Measurements from ENCODE around the gene RFC3.

RFC3 gene

DNA sequence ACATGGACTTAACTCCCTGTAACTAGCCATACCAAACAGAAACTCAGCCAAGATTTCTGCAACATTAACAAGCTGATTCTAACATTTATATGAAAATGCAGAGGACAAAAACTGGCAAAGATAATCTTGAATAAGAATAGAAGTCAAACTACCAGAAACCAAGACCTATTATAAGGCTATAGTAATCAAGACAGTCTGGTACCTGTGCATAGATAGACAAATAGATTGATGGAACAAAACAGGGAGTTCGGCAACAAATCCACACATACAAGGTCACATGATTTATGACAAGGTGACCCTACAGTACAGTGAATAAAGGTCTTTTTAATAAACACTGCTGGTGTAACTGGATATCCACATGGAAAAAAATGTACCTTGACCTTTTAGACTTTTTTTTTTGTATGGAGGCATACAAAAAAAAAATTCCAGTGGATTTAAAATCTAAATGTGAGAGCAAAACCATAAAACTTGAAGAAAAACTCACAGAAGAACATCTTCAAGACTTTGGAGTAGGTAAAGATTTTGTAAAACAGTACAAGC lies 2.9 kb upstream of the RFC3 start:
- no peak for DNase-seq

DNA sequence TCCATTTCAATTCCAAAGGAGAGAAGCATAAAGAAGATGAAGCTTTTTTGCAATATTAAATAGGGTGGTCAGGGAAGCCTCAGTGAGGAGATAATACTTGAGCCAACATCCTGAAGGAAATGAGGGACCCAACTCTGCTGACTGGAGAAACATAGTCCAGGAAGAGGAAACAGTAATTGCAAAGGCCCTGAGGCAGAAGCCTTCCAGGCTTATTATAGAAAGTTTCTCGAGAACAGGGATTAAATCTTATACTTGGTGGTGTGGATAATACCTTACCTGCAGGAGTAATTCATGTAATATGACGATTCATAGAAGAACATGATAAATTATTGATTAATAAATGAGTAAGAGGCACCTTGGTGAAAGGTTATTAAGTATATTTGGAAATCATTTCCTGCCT lies 1.0 kb upstream of the RFC3 start:
- DNase-seq = no peak

DNA sequence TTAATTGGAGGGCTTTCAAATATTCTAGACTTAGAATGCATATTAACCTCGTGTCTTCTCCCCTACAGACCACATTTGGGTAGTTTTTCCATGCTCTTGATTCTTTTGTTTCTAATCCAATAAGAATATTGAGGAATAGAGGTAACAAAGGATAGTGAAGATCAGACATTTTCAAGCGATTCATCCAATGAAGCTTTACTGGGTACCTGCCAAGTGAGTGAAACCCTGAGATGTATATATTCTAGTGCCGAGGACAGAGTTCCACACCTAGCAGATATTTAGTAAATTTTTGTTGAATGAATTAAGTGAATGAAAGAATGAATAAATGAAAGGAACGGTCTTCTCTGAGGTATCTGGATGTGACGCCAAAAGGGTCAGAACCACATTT lies 442 bp upstream of the RFC3 start:
- no peak for DNase-seq

DNA sequence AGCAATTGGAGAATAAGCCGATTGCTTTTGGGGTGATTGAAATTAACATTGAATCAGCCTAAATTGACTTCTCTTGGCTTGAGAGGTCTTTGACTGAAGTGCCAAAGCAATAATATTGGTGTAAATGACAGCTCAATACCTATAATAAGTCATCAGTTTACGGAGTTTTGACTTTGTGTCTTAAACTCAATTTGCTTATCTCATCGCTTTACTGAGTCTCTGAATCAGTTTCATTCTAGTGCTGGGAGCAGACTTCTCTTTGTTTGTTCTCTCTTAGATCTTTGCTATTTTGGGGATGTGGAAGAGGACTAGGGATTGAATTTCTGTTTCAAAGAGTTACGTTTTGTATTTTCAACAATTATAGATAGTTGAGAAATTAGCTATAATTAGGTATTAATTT lies 7.1 kb downstream of the RFC3 start:
- no peak for DNase-seq

DNA sequence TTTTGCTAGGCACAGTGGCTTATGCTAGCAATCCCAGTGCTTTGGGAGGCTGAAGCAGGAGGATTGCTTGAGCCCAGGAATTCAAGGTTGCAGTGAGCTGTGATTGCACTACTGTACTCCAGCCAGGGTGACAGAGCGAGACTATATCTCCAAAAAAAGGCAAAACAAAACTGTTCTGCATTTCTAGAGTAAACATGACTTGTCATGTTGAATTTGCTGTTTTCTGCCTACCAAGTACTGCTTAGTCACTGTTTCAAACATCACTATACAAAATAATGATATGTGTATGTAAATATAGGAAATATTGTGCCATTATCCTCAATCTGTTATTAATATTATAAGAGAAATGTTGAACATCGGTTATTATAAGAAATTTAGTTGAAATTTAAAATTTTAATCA lies 9.2 kb downstream of the RFC3 start:
- no peak for DNase-seq

DNA sequence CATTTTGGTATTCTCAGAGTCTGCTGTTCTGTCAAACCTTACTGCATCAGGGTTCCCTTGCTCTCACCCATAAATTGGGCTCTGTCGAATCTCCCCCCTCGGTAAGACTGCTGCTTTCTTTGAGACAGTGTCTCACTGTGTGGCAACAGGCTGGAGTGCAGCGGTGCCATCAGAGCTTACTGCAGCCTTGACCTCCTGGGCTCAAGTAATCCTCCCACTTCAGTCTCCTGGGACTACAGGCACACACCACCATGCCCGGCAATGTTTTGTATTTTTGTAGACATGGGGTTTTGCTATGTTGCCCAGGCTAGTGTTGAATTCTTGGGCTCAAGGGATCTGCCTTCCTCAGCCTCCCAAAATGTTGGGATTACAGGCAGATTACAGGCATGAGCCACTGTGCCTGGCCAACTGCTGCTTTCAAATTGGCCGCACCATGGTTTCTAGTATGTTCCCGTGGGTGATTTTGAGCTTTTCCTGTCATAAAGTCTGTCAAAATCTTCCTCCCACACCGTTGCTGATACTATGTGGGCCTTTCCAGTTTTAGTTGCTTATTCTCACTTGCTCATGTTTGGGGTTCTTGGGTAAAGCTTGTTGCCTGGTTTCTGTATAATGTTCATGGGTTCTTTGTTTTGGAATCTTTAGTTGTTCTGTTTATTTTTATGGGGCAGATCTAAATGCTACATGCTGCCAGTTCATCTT lies 10.6 kb downstream of the RFC3 start:
- DNase-seq = no peak

DNA sequence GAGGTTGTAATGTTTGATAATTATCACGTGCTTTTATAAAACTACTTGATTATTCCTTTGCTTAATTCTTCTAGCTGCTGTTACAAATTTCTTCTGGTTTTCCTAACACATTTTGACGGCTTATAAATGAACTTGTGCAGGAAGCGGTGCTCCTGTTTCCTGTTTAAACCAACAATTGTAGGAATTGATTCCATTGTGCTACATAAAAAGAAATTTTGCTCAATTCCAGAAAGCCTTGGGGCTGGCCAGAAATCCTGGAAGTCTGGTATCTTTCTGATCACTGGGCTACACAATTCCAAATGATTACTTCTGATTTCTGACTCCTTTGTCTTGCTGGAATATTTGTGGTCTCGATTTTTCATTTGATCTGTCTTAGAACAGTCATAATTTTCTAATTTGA lies 14.9 kb downstream of the RFC3 start:
- DNase-seq = no peak

DNA sequence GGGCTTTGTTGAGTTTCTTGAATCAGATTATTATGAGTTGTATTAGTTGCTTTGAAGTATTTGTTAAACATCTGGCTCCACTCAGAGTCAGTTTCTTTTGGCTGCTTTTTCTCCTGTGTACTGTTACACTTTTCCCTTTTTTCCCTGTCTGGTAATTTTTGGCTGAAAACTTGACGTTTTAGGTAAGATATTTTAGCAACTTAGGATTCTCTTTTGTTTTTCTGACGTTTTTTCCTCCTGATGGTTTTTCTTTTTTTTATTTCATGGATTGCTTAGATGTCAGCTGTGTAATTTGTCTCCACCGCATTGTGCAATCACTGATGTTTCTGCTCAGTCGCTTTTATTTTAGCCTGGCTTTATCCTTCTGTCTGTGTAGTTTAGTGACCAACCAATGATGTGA lies 20.7 kb downstream of the RFC3 start:
- no peak for DNase-seq

DNA sequence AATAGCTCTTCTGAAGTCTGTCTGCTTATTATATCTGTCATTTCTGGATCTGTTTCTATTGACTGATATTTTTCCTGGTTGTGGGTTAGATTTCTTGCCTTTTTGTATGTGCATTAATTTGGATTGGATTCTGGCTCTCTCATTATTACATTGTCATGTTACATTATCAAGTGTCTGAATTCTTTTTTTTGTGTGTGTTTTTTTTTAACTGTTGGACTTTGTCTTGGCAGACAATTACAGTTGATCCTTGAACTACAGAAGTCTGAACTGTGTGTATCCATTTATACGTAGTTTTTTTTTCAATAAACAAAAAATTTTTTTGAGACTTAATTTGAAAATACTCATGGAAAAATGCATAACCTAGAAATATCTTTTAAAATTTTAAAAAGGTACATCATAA lies 22.5 kb downstream of the RFC3 start:
- DNase-seq = no peak

DNA sequence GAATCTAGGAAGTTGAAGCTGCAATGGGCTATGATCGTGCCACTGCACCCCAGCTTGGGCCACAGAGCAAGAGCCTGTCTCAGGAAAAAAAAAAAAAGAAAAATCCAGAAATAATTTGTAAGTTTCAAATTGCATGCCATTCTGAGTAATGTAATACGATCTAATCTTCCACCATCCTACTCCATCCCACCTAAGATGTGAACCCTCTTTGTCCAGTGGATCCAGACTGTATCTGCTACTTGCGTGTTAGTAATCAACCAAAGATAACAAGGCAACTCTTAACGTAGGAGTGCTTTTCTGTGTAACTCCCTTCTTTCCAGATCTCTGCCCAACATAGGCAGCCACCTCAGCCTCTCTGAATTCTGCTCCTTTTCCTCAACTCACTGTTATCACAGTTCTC lies 24.3 kb downstream of the RFC3 start:
- no peak for DNase-seq

DNA sequence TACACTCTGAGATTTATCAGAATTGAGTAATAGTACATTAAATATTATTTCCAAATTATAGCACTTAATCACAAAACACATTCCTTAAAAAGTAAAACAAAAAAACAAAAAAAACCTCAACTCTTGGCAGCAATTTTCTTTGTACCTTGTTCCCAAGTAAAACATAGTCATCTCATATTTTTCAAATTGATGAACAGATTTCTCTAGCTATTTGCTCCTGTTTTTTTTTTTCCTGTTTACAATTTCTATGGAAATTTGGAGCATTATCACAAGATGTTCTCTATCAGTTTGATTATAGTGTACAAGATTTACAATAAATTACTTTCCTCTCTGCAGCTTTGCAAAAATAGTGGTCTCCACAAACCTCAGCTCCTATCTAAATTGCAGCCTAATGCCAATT lies 25.0 kb downstream of the RFC3 start:
- DNase-seq = no peak

DNA sequence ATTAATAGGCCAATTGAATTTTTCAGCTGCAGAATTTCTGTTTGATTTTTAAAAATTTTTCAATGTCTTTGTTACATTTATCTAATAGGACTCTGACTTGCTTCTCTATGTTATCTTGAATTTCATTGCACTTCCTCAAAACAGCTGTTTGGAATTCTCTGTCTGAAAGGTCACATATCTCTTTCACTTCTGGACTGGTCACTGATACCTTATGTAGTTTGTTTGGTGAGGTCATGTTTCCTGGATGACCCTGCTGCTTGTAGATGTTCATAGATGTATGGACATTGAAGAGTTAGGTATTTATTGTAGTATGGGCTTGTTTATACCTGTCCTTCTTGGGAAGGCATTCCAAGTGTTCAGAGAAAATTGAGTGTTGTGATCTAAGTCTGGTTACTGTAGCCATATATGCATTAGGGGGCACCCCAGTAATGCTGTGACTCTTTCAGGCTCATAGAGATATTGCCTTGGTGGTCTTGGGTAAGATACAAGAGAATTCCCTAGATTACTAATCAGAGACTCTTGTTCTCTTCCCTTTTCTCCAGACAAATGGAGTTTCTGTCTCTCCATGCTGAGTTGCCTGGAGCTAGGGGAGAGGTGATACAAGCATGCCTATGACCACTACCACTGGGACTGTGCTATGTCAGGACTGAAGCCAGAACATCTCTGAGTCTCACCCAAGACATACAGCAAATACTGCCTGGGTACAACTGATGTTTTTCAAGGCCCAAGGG lies 27.8 kb downstream of the RFC3 start:
- DNase-seq = no peak

DNA sequence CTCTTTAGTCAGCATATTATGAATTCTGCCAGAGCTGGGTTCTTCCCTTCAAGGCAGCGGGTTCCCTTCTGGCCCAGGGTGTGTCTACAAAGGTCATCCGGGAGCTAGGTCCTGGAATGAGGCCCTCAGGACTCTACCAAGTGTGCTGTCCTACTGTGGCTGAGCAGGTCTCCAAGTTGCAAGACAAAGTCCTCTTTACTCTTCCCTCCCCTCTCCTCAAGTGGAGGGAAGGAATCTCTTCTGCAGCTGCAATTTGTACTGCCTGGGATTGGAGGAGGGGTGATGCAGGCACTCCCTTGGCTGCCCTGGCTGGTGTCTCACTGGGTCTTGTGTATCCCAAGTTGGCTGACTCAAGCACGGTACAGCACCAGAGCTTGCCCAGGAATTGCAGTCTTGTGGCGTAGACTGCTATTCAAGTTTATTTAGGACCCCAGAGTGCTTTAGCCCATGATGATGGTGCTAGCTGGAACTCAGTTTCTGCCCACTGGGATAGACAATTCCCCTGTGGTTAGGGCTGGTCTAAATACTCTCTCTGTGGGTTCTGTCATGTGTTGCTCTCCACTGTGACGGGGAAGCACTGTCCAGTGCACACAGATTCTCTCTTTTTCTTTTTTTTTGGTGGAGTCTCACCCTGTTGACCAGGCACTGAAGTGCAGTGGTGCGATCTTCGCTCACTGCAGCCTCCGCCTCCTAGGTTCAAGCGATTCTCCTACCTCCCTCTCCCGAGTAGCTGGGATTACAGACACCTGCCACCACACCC lies 28.5 kb downstream of the RFC3 start:
- no peak for DNase-seq

DNA sequence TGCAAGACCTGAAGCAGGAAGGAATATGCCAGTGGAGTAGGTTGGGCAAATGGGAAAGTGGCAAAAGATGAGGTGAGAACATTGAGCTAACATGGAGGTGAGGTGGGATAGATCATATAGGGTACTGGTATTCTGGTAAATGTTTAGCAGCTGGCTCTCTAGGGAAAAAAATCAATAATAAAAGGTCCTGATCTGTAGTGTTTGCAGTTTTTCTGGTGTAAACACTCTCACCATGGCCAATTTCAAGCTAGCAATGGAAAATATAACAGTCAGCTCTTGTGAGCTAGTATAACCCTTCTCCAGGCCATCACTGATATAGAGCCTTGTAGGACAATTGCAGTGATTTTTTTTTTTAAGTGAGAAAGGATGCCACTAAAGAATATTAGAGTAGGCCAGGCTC lies 31.3 kb downstream of the RFC3 start:
- DNase-seq = no peak

DNA sequence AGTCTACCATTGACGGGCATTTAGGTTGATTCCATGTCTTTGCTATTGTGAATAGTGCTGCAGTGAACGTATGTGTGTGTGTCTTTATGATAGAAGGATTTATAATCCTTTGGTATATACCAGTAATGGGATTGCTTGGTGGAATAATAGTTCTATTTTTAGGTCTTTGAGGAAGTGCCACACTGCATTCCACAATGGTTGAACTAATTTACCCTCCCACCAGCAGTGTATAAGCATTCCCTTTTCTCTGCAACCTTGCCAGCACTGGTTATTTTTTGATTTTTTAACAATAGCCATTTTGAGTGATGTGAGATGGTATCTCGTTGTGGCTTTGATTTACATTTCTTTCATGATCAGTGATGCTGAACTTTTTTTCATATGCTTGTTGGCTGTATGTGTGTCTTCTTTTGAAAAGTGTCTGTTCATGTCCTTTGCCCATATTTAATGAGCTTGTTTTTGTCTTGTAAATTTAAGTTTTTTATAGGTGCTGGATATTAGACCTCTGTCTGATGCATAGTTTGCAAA lies 37.5 kb downstream of the RFC3 start:
- DNase-seq = no peak

DNA sequence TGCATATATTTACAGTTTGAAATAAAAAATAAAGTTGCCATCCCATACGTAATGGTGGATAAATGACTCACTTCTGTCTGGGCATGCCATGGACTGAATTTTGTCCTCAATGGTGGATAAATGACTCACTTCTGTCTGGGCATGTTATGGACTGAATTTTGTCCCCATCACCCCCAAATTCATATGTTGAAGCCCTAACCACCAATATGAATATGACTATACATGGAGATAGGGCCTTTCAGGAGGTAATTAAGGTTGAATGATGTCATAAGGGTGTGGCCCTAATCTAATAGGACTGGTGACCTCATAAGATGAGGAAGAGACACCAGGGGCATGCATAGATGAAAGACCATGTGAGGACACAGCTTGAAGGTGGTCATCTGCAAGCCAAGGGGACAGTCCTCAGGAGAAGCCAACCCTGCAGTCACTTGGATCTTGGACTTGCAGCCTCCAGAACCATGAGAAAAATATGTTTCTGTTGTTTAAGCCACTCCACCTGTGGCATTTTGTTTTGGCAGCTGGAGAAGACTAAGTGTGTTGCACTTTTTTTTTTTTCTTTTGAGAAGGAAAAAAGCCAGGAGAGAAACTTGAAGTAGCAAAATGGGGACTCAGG lies 41.8 kb downstream of the RFC3 start:
- DNase-seq = no peak

DNA sequence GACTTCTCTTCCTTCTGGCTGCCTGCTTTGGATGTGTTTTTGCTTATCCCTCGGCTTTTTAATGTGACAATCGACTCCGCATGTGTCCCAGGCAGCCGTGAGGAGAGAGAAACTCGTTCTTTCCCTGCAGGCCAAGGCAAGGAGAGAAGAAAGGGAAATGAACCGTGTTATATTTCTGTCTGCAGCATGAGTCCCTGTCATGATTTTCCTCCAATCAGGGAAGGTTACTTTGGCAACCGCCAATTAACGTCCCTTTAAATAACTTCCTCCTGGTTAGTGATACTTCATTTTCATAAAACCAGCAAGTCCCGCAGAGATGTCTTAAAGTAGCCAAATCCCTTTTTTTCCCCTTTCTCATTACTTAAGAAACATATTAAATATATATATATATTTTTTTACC lies 42.6 kb downstream of the RFC3 start:
- no peak for DNase-seq

DNA sequence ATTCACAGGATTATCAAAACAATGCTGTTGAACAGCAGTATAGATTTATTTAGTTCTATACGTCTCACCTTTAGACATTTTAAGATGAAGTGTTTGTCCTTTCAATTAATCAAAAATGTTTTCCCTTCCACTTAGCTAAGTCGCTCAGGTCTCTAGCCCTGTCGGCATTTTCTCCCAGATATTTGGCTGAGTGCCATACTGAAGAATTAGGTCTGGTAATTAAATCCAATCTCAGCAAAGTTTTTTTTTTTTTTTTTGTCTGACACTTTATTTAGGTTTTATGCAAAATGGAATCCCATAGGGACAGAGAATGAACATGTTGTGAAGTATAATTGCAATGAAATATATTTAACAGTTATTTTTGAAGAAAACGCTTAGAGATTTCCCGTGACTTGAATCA lies 44.1 kb downstream of the RFC3 start:
- no peak for DNase-seq

DNA sequence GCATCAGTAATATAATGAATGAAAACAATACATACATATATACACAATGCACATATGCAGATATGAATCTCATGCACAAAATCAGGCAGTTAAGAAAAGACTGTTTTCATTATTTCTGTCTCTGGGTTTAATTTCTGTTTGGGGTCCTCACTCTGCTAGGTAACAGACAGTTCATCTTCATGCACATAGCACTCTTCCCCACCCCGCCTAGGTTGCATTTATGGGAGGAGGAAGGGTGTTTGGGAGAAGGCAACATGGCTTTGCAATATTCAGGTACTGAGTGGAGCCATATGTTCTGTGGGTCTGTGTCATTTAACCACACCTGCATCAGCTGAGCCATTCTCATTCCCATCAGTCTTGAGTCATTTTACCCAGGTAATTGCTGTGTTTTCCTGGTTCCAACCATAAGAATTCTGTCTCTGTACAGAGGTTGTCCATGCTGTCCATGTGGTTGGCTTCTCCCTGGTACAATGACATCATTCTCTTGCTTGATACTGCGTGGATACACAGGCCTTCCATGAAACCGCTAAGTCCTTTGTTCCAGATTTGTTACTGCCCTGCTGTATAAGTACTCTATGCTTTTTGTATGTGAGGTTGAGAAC lies 45.3 kb downstream of the RFC3 start:
- DNase-seq = no peak

DNA sequence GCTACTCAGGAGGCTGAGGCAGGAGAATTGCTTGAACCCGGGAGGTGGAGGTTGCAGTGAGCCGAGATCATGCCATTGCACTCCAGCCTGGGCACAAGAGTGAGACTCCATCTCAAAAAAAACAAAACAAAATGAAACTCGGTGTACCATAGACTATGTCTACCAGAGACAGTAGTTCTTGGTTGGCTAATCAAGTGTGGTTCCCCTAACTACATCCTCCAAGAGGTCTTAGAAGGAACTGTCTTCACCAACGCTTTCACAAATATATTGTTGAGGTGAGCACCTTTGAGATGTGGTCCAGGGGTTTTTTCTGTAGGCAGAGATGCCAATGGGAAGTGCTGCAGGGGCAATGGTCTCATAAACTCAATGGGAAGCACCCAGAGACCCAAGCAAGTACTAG lies 48.0 kb downstream of the RFC3 start:
- no peak for DNase-seq

DNA sequence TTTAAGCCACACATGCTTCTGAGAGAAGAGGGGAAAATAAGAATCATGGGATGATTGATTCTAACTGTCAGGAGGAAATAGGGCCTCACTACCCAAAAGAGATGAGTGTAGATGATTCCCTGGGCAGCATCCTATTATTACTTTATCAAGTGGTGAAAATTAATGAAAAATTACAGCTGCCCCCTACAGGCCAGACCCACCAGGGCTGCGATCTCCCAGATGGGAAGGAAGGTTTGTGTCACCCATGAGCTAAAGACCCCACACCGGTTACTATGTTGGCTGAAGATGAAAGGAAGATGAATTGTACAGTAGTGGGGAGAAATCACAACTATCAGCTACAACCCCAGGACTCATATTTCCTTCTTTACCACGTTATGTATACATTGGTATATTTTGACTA lies 49.5 kb downstream of the RFC3 start:
- DNase-seq = no peak

DNA sequence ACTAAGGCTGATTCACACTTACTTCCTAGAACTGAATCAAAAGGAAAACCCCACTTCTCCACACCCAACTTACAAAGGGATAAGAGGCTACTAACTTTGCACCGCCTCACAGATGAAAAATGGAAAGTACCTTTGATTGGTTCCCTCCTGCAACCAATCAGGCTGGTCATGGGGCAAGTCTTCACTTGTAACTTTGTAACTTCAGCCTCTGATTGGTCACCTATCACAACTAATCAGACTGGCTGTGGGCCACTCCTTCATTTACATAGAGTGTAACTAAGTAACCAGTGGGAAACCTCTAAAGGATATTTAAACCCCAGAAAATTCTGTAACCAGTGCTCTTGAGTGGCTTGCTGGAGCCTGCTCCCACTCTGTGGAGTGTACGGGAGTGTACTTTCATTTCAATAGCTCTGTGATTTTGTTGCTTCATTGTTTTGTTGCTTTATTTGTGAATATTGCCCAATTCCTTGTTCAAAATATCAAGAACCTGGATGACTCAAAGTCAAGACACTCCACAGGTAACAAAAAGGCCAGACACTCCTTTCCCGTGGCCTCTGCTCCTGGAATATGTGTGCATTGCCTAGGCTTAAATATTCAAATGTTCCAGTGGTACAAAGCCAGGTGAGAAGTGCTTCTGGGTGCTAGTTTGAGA lies 50.5 kb downstream of the RFC3 start:
- DNase-seq = no peak
